PC-3 (cell line): ENCODE data around the gene DOCK4.

Experiments
- CTCF ChIP-seq: fragments of 300-600 bp; sonication (generic); conservative IDR thresholded peaks from 2 replicates; pipeline ENCODE4 v1.5.1; 2017; ENCODE audit warnings: antibody characterized with exemption, low read depth, mild to moderate bottlenecking, low read length
- EZH2 ChIP-seq: fragments of 300-600 bp; sonication (generic); IDR thresholded peaks from one replicate; pipeline ENCODE4 v1.6.1; 2017; ENCODE audit warnings: antibody characterized with exemption, mild to moderate bottlenecking, low read length; ENCODE audit not compliant: unreplicated experiment

- no peak for TF ChIP-seq CTCF
- TF ChIP-seq EZH2 = no peak
Observed at GRCh38 chr7:111858331-111858730, 347.9 kb downstream of the DOCK4 start.
